GM03348 (cell line): ENCODE data around the gene PPM1M.
"Not testable (repeated sequence)": the region's sequence is repeated elsewhere in the genome, so short reads cannot be mapped to it uniquely, and the experiment has no call there.

Experiments
- DNase-seq: peaks from one replicate; pipeline ENCODE4 v3.0.0; 2012; ENCODE audit warnings: low spot score

PPM1M gene

GRCh38 chr3:52277071-52277964, 31.8 kb downstream of the PPM1M start:
- DNase-seq = peak; percentile 74

- DNase-seq = peak; percentile 87
These were observed 32.5 kb downstream of the PPM1M start for GRCh38 chr3:52277972-52278509.

GRCh38 chr3:52278510-52279069, 33.0 kb downstream of the PPM1M start, which contains the start of gene WDR82:
WDR82 (minus strand) TSS chr3:52278649; CDS start chr3:52278361, 288 bp downstream.
- DNase-seq = peak; percentile 98

- DNase-seq = no peak
These were observed 34.0 kb downstream of the PPM1M start for GRCh38 chr3:52279596-52279995.

- no peak for DNase-seq
These were observed 34.5 kb downstream of the PPM1M start for GRCh38 chr3:52280050-52280461.

- DNase-seq = no peak
These were observed 36.6 kb downstream of the PPM1M start for GRCh38 chr3:52281981-52282801.

GRCh38 chr3:52283306-52283705, 37.7 kb downstream of the PPM1M start:
- no peak for DNase-seq

GRCh38 chr3:52284051-52284450, 38.5 kb downstream of the PPM1M start:
- not testable (repeated sequence) for DNase-seq

- DNase-seq = peak; percentile 61
These were observed 41.2 kb downstream of the PPM1M start for GRCh38 chr3:52286777-52287110.

- DNase-seq = no peak
These were observed 43.1 kb downstream of the PPM1M start for GRCh38 chr3:52288674-52289073.

- no peak for DNase-seq
These were observed 43.8 kb downstream of the PPM1M start for GRCh38 chr3:52289338-52289746.

GRCh38 chr3:52289747-52290595, 44.4 kb downstream of the PPM1M start:
- no peak for DNase-seq

- no peak for DNase-seq
These were observed 45.3 kb downstream of the PPM1M start for GRCh38 chr3:52290596-52291507.

- DNase-seq = peak; percentile 48
These were observed 46.1 kb downstream of the PPM1M start for GRCh38 chr3:52291508-52292181.

GRCh38 chr3:52292247-52293065, 46.9 kb downstream of the PPM1M start:
- no peak for DNase-seq

- no peak for DNase-seq
These were observed 48.1 kb downstream of the PPM1M start for GRCh38 chr3:52293491-52294319.

- no peak for DNase-seq
These were observed 49.0 kb downstream of the PPM1M start for GRCh38 chr3:52294320-52295150.
